Gastroesophageal sphincter (tissue), 4 donors: ENCODE data around the gene CCDC7. TPM values are rescaled to one million over a fixed set of nuclear protein-coding genes. Genes with fewer than 3 reads are reported as not detected.

ENCODE experiments used
- ATAC-seq: fragments of 150-250 bp; one replicate; pipeline ENCODE4 v1.9.1; 2016; ENCODE audit warnings: mild to moderate bottlenecking, moderate library complexity
- H3K27ac ChIP-seq, 4 donors: fragments of 200-600 bp; sonication (generic) in 3 of 4; 1 replicate in 3 of 4; 2 replicates in 1 of 4; pipeline ENCODE4 v1.5.1; 2016 to 2019
- H3K27me3 ChIP-seq: fragments of 200-600 bp; sonication (generic); one replicate; pipeline ENCODE4 v1.5.1; 2019
- H3K36me3 ChIP-seq, 2 donors: fragments of 200-600 bp; sonication (generic); one replicate each; pipeline ENCODE4 v1.5.1; 2019; ENCODE audit warnings: control low read depth in 1 of 2
- H3K4me1 ChIP-seq, 3 donors: fragments of 200-600 bp; sonication (generic); 1 replicate in 2 of 3; 2 replicates in 1 of 3; pipeline ENCODE4 v1.5.1; 2016 to 2019; ENCODE audit warnings: control low read depth in 2 of 3
- H3K4me3 ChIP-seq, 2 donors: fragments of 200-600 bp; sonication (generic); one replicate each; pipeline ENCODE4 v1.5.1; 2019; ENCODE audit warnings: mild to moderate bottlenecking in 1 of 2, moderate library complexity in 1 of 2
- H3K9me3 ChIP-seq, 3 donors: fragments of 200-600 bp; sonication (generic); one replicate each; pipeline ENCODE4 v1.5.1; 2017 to 2019; ENCODE audit warnings: control low read depth in 2 of 3
- EP300 ChIP-seq: sonication (generic); formaldehyde crosslinking; IDR thresholded peaks from one replicate; pipeline ENCODE4 v1.6.1; 2017; ENCODE audit warnings: antibody characterized with exemption, mild to moderate bottlenecking
- POLR2A ChIP-seq, 2 donors: fragments of 450-650 bp; IDR thresholded peaks; one replicate each; pipeline ENCODE4 v1.6.1; 2017; ENCODE audit warnings: antibody characterized with exemption in 2 of 2, mild to moderate bottlenecking in 2 of 2, moderate library complexity in 1 of 2
- POLR2AphosphoS5 ChIP-seq: sonication (generic); formaldehyde crosslinking; IDR thresholded peaks from one replicate; pipeline ENCODE4 v1.6.1; 2017; ENCODE audit warnings: antibody characterized with exemption
- WGBS, 2 donors: methylation state at CpG; one replicate each; pipeline ENCODE4 v1.1.5; 2018; ENCODE audit warnings: low coverage in 1 of 2; 5-methylcytosine and 5-hydroxymethylcytosine counted together
- total RNA-seq, 4 donors: library from RNA; depleted of rRNA; stranded (reverse); fragments of >200 nt; gene quantifications; one replicate each; pipeline ENCODE4 v1.1.0, GENCODE V29; 2016
- TF ChIP-seq, protein P1 (sequence below), 4 experiments: fragments of 200-600 bp in 2 of 4; fragments of 450-650 bp in 2 of 4; sonication (generic) in 1 of 4; IDR thresholded peaks; one replicate each; pipeline ENCODE4 v1.5.1; 2017 to 2019; ENCODE audit warnings: antibody characterized with exemption in 4 of 4, mild to moderate bottlenecking in 2 of 4, moderate library complexity in 2 of 4

Gene CCDC7
- total RNA-seq, 4 donors from 2014 or later, result 20.8 to 67.3 (median 36.0) TPM

DNA sequence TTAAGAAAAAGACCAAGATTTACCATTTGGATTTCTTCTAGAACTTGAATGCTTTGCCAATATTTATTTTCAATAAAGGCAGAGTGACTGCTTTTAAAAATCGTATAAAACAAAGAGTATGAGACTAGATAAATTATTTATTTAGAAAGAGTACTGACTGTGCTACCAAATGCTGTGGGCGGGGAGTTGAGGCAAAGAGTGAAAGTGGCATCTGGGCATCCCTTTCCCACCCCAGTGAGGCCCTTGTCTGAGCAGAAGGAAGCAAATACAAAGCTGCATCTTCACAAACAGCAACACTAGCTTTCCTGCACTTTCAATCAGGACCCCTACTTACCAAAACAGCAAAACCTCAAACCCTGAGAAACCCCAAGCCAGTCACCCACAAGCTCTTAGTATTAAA lies 477.2 kb downstream of the CCDC7 start:
- H3K36me3 ChIP-seq, result peaks cover 16 to 97% of the 10 kb centered on the region in 2 donors
- WGBS, 2 donors, result 31 to 63% methylated on average over 1 to 2 of the region's 2 CpGs

DNA sequence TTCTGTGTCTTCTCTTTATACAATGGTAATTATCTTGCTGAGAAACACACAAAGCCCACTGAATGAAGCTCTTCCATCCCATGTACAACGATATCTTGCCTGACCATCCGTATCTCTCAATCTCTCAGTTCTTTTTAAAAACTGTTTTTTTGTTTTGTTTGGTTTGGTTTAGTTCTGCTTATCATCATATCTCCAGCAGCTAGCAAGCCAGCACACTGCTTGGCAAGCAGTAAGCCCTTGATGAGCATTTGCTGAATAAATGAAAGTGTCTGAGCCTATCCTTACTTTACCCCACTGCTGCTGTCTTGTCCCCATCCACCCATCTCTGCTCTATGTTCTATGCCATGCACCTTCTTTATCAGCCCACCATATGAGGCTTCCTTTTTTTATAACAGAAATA lies 477.9 kb downstream of the CCDC7 start:
- H3K27me3 ChIP-seq, result no peaks in the 10 kb centered on the region
- no peak overlapping the region for H3K27ac ChIP-seq
- no peak overlapping the region for H3K4me3 ChIP-seq
- ATAC-seq, result no peak
- peaks cover 16 to 96% of the 10 kb centered on the region in 2 donors for H3K36me3 ChIP-seq
- TF ChIP-seq EP300 (no peak), POLR2A (IDR thresholded peaks at IDR 0.05) (no peak), POLR2AphosphoS5 (no peak)
- TF ChIP-seq, protein P1, sequence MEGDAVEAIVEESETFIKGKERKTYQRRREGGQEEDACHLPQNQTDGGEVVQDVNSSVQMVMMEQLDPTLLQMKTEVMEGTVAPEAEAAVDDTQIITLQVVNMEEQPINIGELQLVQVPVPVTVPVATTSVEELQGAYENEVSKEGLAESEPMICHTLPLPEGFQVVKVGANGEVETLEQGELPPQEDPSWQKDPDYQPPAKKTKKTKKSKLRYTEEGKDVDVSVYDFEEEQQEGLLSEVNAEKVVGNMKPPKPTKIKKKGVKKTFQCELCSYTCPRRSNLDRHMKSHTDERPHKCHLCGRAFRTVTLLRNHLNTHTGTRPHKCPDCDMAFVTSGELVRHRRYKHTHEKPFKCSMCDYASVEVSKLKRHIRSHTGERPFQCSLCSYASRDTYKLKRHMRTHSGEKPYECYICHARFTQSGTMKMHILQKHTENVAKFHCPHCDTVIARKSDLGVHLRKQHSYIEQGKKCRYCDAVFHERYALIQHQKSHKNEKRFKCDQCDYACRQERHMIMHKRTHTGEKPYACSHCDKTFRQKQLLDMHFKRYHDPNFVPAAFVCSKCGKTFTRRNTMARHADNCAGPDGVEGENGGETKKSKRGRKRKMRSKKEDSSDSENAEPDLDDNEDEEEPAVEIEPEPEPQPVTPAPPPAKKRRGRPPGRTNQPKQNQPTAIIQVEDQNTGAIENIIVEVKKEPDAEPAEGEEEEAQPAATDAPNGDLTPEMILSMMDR (IDR thresholded peaks at IDR 0.05), result no peak
- peaks cover 0 to 34% (median 8%) of the 10 kb centered on the region in 3 donors for H3K4me1 ChIP-seq
- 86% methylated on average over 2 of the region's 2 CpGs for WGBS, 2 donors
- no peaks in the 10 kb centered on the region for H3K9me3 ChIP-seq

More for the DNA sequence above, 477.2 kb downstream of the CCDC7 start:
- H3K4me3 ChIP-seq, result no peak overlapping the region
- H3K27ac ChIP-seq, result no peak overlapping the region
- no peaks in the 10 kb centered on the region for H3K27me3 ChIP-seq
- peaks cover 0 to 27% (median 2%) of the 10 kb centered on the region in 3 donors for H3K4me1 ChIP-seq
- TF ChIP-seq EP300 (no peak), POLR2A (IDR thresholded peaks at IDR 0.05) (no peak), POLR2AphosphoS5 (no peak)
- TF ChIP-seq, protein P1 (IDR thresholded peaks at IDR 0.05), result no peak
- no peaks in the 10 kb centered on the region for H3K9me3 ChIP-seq
- ATAC-seq, result no peak

Other genes with a start within 250 kb of the CCDC7 start
- 10 to 100 TPM; 24.1 to 61.3 (median 32.3) TPM for gene EPC1, start 99.0 kb upstream of the CCDC7 start, total RNA-seq